ENCODE measurements around the gene TCFL5. TPM values are rescaled to one million over a fixed set of nuclear protein-coding genes. Genes with fewer than 3 reads are reported as not detected.

TCFL5 gene
- total and polyA plus RNA-seq, 10 of the 15 experiments (the other 5 are each of a cell fraction or from before 2014, with no cell fraction given): 0.48 to 8.1 (median 3.8) TPM

GRCh38 chr20:62861726-62862336, at the start of gene TCFL5 (continued):
- TF ChIP-seq CUX1 (IDR thresholded peaks at IDR 0.05; ENCODE audit: insufficient replicate concordance, low read depth, low read length) (no peak), RUNX3 (IDR thresholded peaks at IDR 0.05; ENCODE audit: low read length) (peak; percentile 2; the same call in 1 of the 2 replicates), TCF7 (IDR thresholded peaks at IDR 0.05; ENCODE audit: borderline replicate concordance) (no peak), SPI1 (IDR thresholded peaks at IDR 0.05; ENCODE audit: borderline replicate concordance, insufficient read depth, low read depth, low read length) (no peak), KDM1A (IDR thresholded peaks at IDR 0.05; ENCODE audit: borderline replicate concordance) (no peak), ZBTB4 (CRISPR knock-in tag; IDR thresholded peaks at IDR 0.05) (no peak), ZNF207 (IDR thresholded peaks at IDR 0.05; ENCODE audit: borderline replicate concordance) (no peak), PKNOX1 (IDR thresholded peaks at IDR 0.05) (peak; percentile 46; the same call in 1 of the 2 replicates), HDGF (IDR thresholded peaks at IDR 0.05) (no peak), NBN (IDR thresholded peaks at IDR 0.05) (no peak), IKZF2 (IDR thresholded peaks at IDR 0.05) (peak in 1 of 2 experiments; percentile 17; a peak in 1 of 4 replicates), PRDM15 (CRISPR knock-in tag; IDR thresholded peaks at IDR 0.05) (no peak), EZH2 (IDR thresholded peaks at IDR 0.05; ENCODE audit: borderline replicate concordance, control insufficient read depth, low read depth, low read length) (no peak), KAT2A (conservative IDR thresholded peaks at IDR 0.05; ENCODE audit: control insufficient read depth, low read depth, low read length) (no peak), CREB1 (IDR thresholded peaks at IDR 0.05; ENCODE audit: low read depth) (0 out of 2 replicates have a peak, but pooled peaks have one; percentile 36), ZNF274 (IDR thresholded peaks at IDR 0.05; ENCODE audit: insufficient read depth, insufficient read length) (no peak), PAX5 (IDR thresholded peaks at IDR 0.05; ENCODE audit: borderline replicate concordance, low read depth, low read length) (no peak)
